ENCODE measurements around the gene ADGRD2. TPM values are rescaled to one million over a fixed set of nuclear protein-coding genes. Genes with fewer than 3 reads are reported as not detected.

Gene ADGRD2
- total and polyA plus RNA-seq, 2 of the 13 experiments (the other 11 are each of a cell fraction or from before 2014, with no cell fraction given) = not detected

GRCh38 chr9:124511891-124512805 is 61.9 kb downstream of the ADGRD2 start (continued):
- no peak for TF ChIP-seq MAFK (conservative IDR thresholded peaks at IDR 0.05 in 1 of 2, IDR thresholded peaks at IDR 0.05 in 1 of 2; ENCODE audit: low read length in 2 of 2)
- TF ChIP-seq SP4 (CRISPR knock-in tag; IDR thresholded peaks at IDR 0.05) = peak; percentile 26; the same call in 1 of the 2 replicates
- TF ChIP-seq ELF3 (CRISPR knock-in tag; IDR thresholded peaks at IDR 0.05) = peak; percentile 22
- TF ChIP-seq CCAR2 (optimal IDR thresholded peaks at IDR 0.05; ENCODE audit: low read depth, low read length) = no peak
- TF ChIP-seq RFXANK (CRISPR knock-in tag; IDR thresholded peaks at IDR 0.05) = no peak
- TF ChIP-seq ZNF800 (CRISPR knock-in tag; IDR thresholded peaks at IDR 0.05) = no peak
- TF ChIP-seq PCBP2 (optimal IDR thresholded peaks at IDR 0.05; ENCODE audit: low read depth, low read length, poor library complexity, severe bottlenecking) = no peak
- no peak for TF ChIP-seq ZFP62 (CRISPR knock-in tag; IDR thresholded peaks at IDR 0.05)
- peak; percentile 91 for TF ChIP-seq ZBTB7B (CRISPR knock-in tag; IDR thresholded peaks at IDR 0.05)
- TF ChIP-seq SRSF4 (IDR thresholded peaks at IDR 0.05; ENCODE audit: low read depth, low read length, poor library complexity, severe bottlenecking) = no peak
- peak; percentile 66; the same call in 1 of the 2 replicates for TF ChIP-seq ZNF703 (CRISPR knock-in tag; IDR thresholded peaks at IDR 0.05; ENCODE audit: borderline replicate concordance)
- TF ChIP-seq ZNF768 (CRISPR knock-in tag; IDR thresholded peaks at IDR 0.05) = peak; percentile 28; the same call in 1 of the 2 replicates
- TF ChIP-seq ZNF746 (CRISPR knock-in tag; IDR thresholded peaks at IDR 0.05) = peak; percentile 78
- no peak for TF ChIP-seq ADNP (CRISPR knock-in tag; IDR thresholded peaks at IDR 0.05)
- no peak for TF ChIP-seq RFXAP (CRISPR knock-in tag; IDR thresholded peaks at IDR 0.05; ENCODE audit: borderline replicate concordance)
- 0 out of 2 replicates have a peak, but pooled peaks have one; percentile 74 for TF ChIP-seq ZNF616 (CRISPR knock-in tag; IDR thresholded peaks at IDR 0.05; ENCODE audit: low read depth)
- TF ChIP-seq ZNF772 (CRISPR knock-in tag; IDR thresholded peaks at IDR 0.05) = 0 out of 2 replicates have a peak, but pooled peaks have one; percentile 33
- TF ChIP-seq ZNF207 (IDR thresholded peaks at IDR 0.05; ENCODE audit: borderline replicate concordance) = no peak
- peak; percentile 41; the same call in 1 of the 2 replicates for TF ChIP-seq SRY (CRISPR knock-in tag; IDR thresholded peaks at IDR 0.05)
- peak; percentile 44; the same call in 1 of the 2 replicates for TF ChIP-seq ZMYM2 (CRISPR knock-in tag; IDR thresholded peaks at IDR 0.05)
- peak; percentile 78 for TF ChIP-seq NR2F6 (IDR thresholded peaks at IDR 0.05)
- TF ChIP-seq NR2F6 (CRISPR knock-in tag; IDR thresholded peaks at IDR 0.05) = peak; percentile 95
- TF ChIP-seq SAP130 (CRISPR knock-in tag; IDR thresholded peaks at IDR 0.05; ENCODE audit: low read depth) = peak; percentile 61
- no peak for TF ChIP-seq TCF7L2 (IDR thresholded peaks at IDR 0.05; ENCODE audit: low read depth, low read length)
- peak; percentile 40; the same call in 1 of the 2 replicates for TF ChIP-seq ZNF629 (CRISPR knock-in tag; conservative IDR thresholded peaks at IDR 0.05)

All from HepG2 (cell line).